Left lung (tissue), 10 donors: ENCODE results near the gene AHSP. TPM values are rescaled to one million over a fixed set of nuclear protein-coding genes. Genes with fewer than 3 reads are reported as not detected.

Source experiments
- ATAC-seq: fragments of 200-7000 bp; cut with Tn5 transposase; one replicate; pipeline ENCODE4 v1.9.1; 2020; ENCODE audit warnings: moderate library complexity
- DNase-seq, 4 donors: peaks; one replicate each; pipeline ENCODE4 v3.0.0-alpha.2; 2013 to 2020
- H3K27ac ChIP-seq, 2 donors: fragments of 200-600 bp; sonication (generic) in 1 of 2; one replicate each; pipeline versions ENCODE4 v1.5.0 to v1.8.0; 2020 to 2021
- H3K27me3 ChIP-seq, 2 donors: fragments of 200-600 bp; sonication (generic) in 1 of 2; one replicate each; pipeline versions ENCODE4 v1.5.0 to v1.8.0; 2020 to 2021
- H3K36me3 ChIP-seq, 2 donors: fragments of 200-600 bp; sonication (generic) in 1 of 2; one replicate each; pipeline versions ENCODE4 v1.5.0 to v1.8.0; 2020 to 2021
- H3K4me1 ChIP-seq, 2 donors: fragments of 200-600 bp; one replicate each; pipeline ENCODE4 v1.8.0; 2021
- H3K4me3 ChIP-seq, 2 donors: fragments of 200-600 bp; sonication (generic) in 1 of 2; one replicate each; pipeline versions ENCODE4 v1.5.0 to v1.8.0; 2020 to 2021; ENCODE audit warnings: mild to moderate bottlenecking in 1 of 2
- H3K9me3 ChIP-seq, 2 donors: fragments of 200-600 bp; sonication (generic) in 1 of 2; one replicate each; pipeline versions ENCODE4 v1.5.0 to v1.8.0; 2020 to 2021
- CTCF ChIP-seq, 2 donors: fragments of 200-600 bp; sonication (generic) in 1 of 2; IDR thresholded peaks; one replicate each; pipeline versions ENCODE4 v1.5.0 to v1.8.0; 2021; ENCODE audit warnings: antibody characterized with exemption in 2 of 2
- intact Hi-C, 2 donors: fragments of 100-400 bp; cut with DNase I; formaldehyde crosslinking; loops; one replicate each; pipeline versions ENCODE4 v1.11.2 to v1.14.2; 2022
- polyA plus RNA-seq, 6 donors: library from polyadenylated mRNA; unstranded; fragments of 120-200 nt; gene quantifications; one replicate each; pipeline ENCODE4 v1.2.1, GENCODE V29; 2013; ENCODE audit not compliant: insufficient read length in 6 of 6
- total RNA-seq, 2 donors: library from RNA; stranded (reverse); fragmentation: NEBNext Ultra II Directional; extraction: Animal tissue kit (Norgen Biotek cat#: 25700); gene quantifications; one replicate each; pipeline ENCODE4 v1.2.1, GENCODE V29; 2021
- donor health status: DM: no; HTN: yes; CAD: no.
- donor health status: DM: no; HTN: no; CAD: no.

Gene AHSP
- total and polyA plus RNA-seq, 8 donors = 6.2 to 18.2 (median 11.9) TPM; not detected in 2

GRCh38 chr16:31577411-31577810, 49.7 kb downstream of the AHSP start:
- Histone ChIP-seq H3K27ac (no peak overlapping the region), H3K9me3 (peaks cover 0 to 58% of the 10 kb centered on the region in 2 donors), H3K4me1 (no peaks in the 10 kb centered on the region), H3K36me3 (no peaks in the 10 kb centered on the region), H3K27me3 (no peaks in the 10 kb centered on the region), H3K4me3 (no peak overlapping the region)
- no peak for TF ChIP-seq CTCF (IDR thresholded peaks at IDR 0.05)
- DNase-seq (no peak), ATAC-seq (no peak)
- intact Hi-C loops = no loop called here

Other genes starting within 250 kb of the AHSP start
- 100 to 1,000 TPM in 1 of 2 donors, 10 to 100 TPM in 1; 71.5 to 134 TPM for gene ITGAX, start 172.7 kb upstream of the AHSP start, total RNA-seq
- gene ITGAX, start 172.7 kb upstream of the AHSP start, polyA plus RNA-seq = 1 to 10 TPM in 5 of 6 donors, under 1 TPM in 1; 0.94 to 2.0 (median 1.4) TPM
- gene ITGAD, start 134.6 kb upstream of the AHSP start, total RNA-seq = under 1 TPM; 0.31 to 0.35 TPM
- under 1 TPM in 4 of 6 donors, not detected in 2; 0.04 to 0.24 (median 0.15) TPM for gene ITGAD, start 134.6 kb upstream of the AHSP start, polyA plus RNA-seq
- under 1 TPM in 1 of 2 donors, not detected in 1; 0.67 TPM for gene COX6A2, start 99.5 kb upstream of the AHSP start, total RNA-seq
- gene COX6A2, start 99.5 kb upstream of the AHSP start, polyA plus RNA-seq = not detected
- 1 to 10 TPM; 1.5 to 1.6 TPM for gene ZNF843, start 85.1 kb upstream of the AHSP start, total RNA-seq
- 1 to 10 TPM; 1.5 to 2.5 (median 2.2) TPM for gene ZNF843, start 85.1 kb upstream of the AHSP start, polyA plus RNA-seq
- gene ARMC5, start 68.4 kb upstream of the AHSP start, total RNA-seq = 10 to 100 TPM in 1 of 2 donors, 1 to 10 TPM in 1; 8.5 to 10.1 TPM
- gene ARMC5, start 68.4 kb upstream of the AHSP start, polyA plus RNA-seq = 10 to 100 TPM in 4 of 6 donors, 1 to 10 TPM in 2; 9.3 to 14.8 (median 11.5) TPM
- 10 to 100 TPM; 49.3 to 70.3 TPM for gene TGFB1I1, start 55.7 kb upstream of the AHSP start, total RNA-seq
- gene TGFB1I1, start 55.7 kb upstream of the AHSP start, polyA plus RNA-seq = 10 to 100 TPM; 59.4 to 85.3 (median 66.8) TPM
- 1 to 10 TPM in 1 of 2 donors, under 1 TPM in 1; 0.92 to 1.4 TPM for gene SLC5A2, start 44.8 kb upstream of the AHSP start, total RNA-seq
- 10 to 100 TPM in 5 of 6 donors, 1 to 10 TPM in 1; 7.7 to 18.8 (median 14.5) TPM for gene SLC5A2, start 44.8 kb upstream of the AHSP start, polyA plus RNA-seq
- gene RUSF1, start 19.5 kb upstream of the AHSP start, total RNA-seq = 10 to 100 TPM; 58.2 to 67.4 TPM
- 10 to 100 TPM; 68.2 to 87.2 (median 82.1) TPM for gene RUSF1, start 19.5 kb upstream of the AHSP start, polyA plus RNA-seq